ENCODE results near the gene PALM2AKAP2.
A peak's percentile ranks its signal among the peaks of the same experiment; 100 is the strongest.

Gene PALM2AKAP2

GRCh38 chr9:109742776-109743348 lies 37.1 kb upstream of the PALM2AKAP2 start:
- POLR2A ChIA-PET, result no interaction called here
- DNase-seq (ENCODE audit: extremely low spot score), result no peak
- TF ChIP-seq ARNT (IDR thresholded peaks at IDR 0.05) (no peak), LEF1 (IDR thresholded peaks at IDR 0.05; ENCODE audit: borderline replicate concordance) (no peak)
- CTCF ChIA-PET, result no interaction called here

GRCh38 chr9:109743696-109744095 lies 36.3 kb upstream of the PALM2AKAP2 start:
- no peak for DNase-seq (ENCODE audit: extremely low spot score)
- ChIA-PET CTCF (no interaction called here), POLR2A (no interaction called here)
- TF ChIP-seq FOXA1 (IDR thresholded peaks at IDR 0.05), result no peak

GRCh38 chr9:109745335-109746283 lies 34.4 kb upstream of the PALM2AKAP2 start:
- ChIA-PET CTCF (no interaction called here), POLR2A (no interaction called here)
- DNase-seq (ENCODE audit: extremely low spot score), result peak; percentile 55
- TF ChIP-seq L3MBTL2 (conservative IDR thresholded peaks at IDR 0.05) (no peak), ARNT (IDR thresholded peaks at IDR 0.05) (no peak), PKNOX1 (IDR thresholded peaks at IDR 0.05) (peak; percentile 87), TARDBP (IDR thresholded peaks at IDR 0.05) (no peak), FOXK2 (IDR thresholded peaks at IDR 0.05) (no peak)

GRCh38 chr9:109751253-109751652 lies 28.7 kb upstream of the PALM2AKAP2 start:
- DNase-seq (ENCODE audit: extremely low spot score), result no peak
- TF ChIP-seq CTBP1 (IDR thresholded peaks at IDR 0.05; ENCODE audit: borderline replicate concordance), result no peak
- no peak; the same call in 1 of the 2 replicates for TF ChIP-seq L3MBTL2 (conservative IDR thresholded peaks at IDR 0.05)
- TF ChIP-seq TARDBP (IDR thresholded peaks at IDR 0.05), result no peak
- no peak for TF ChIP-seq FOXA1 (IDR thresholded peaks at IDR 0.05)
- TF ChIP-seq BHLHE40 (IDR thresholded peaks at IDR 0.05; ENCODE audit: borderline replicate concordance), result no peak
- TF ChIP-seq SUZ12 (IDR thresholded peaks at IDR 0.05), result no peak
- TF ChIP-seq FOXM1 (IDR thresholded peaks at IDR 0.05; ENCODE audit: borderline replicate concordance), result no peak
- TF ChIP-seq ARNT (IDR thresholded peaks at IDR 0.05), result no peak
- no peak for TF ChIP-seq HDGF (IDR thresholded peaks at IDR 0.05; ENCODE audit: borderline replicate concordance)
- no peak for TF ChIP-seq LEF1 (IDR thresholded peaks at IDR 0.05; ENCODE audit: borderline replicate concordance)
- TF ChIP-seq SP1 (IDR thresholded peaks at IDR 0.05), result no peak
- TF ChIP-seq ZNF384 (IDR thresholded peaks at IDR 0.05), result no peak
- TF ChIP-seq ELF4 (IDR thresholded peaks at IDR 0.05), result no peak
- TF ChIP-seq PKNOX1 (IDR thresholded peaks at IDR 0.05), result no peak
- TF ChIP-seq NFRKB (IDR thresholded peaks at IDR 0.05), result no peak
- TF ChIP-seq FOXK2 (IDR thresholded peaks at IDR 0.05), result no peak
- ChIA-PET CTCF (interaction anchor here (1.0 to 1.1 kb wide), 2 partner anchors 67 to 68 kb away, joined by 3 to 6 read pairs; no protein-coding TSS in a partner anchor), POLR2A (no interaction called here)

- DNase-seq (ENCODE audit: extremely low spot score), result no peak
- CTCF ChIA-PET, result no interaction called here
- POLR2A ChIA-PET, result no interaction called here
- TF ChIP-seq ELF4 (IDR thresholded peaks at IDR 0.05) (no peak), ARNT (IDR thresholded peaks at IDR 0.05) (no peak), ZNF384 (IDR thresholded peaks at IDR 0.05) (no peak), TARDBP (IDR thresholded peaks at IDR 0.05) (no peak), FOXK2 (IDR thresholded peaks at IDR 0.05) (no peak), BHLHE40 (IDR thresholded peaks at IDR 0.05; ENCODE audit: borderline replicate concordance) (no peak), FOXM1 (IDR thresholded peaks at IDR 0.05; ENCODE audit: borderline replicate concordance) (no peak), CTBP1 (IDR thresholded peaks at IDR 0.05; ENCODE audit: borderline replicate concordance) (no peak), FOXA1 (IDR thresholded peaks at IDR 0.05) (no peak), L3MBTL2 (conservative IDR thresholded peaks at IDR 0.05) (no peak), NFRKB (IDR thresholded peaks at IDR 0.05) (no peak), SP1 (IDR thresholded peaks at IDR 0.05) (no peak), PKNOX1 (IDR thresholded peaks at IDR 0.05) (no peak), HDGF (IDR thresholded peaks at IDR 0.05; ENCODE audit: borderline replicate concordance) (no peak)
These were observed 26.7 kb upstream of the PALM2AKAP2 start for GRCh38 chr9:109753308-109753707.

GRCh38 chr9:109755040-109755439 lies 25.0 kb upstream of the PALM2AKAP2 start:
- DNase-seq (ENCODE audit: extremely low spot score), result no peak
- POLR2A ChIA-PET, result interaction anchor here (0.6 kb wide), 1 partner anchor 39 kb away, joined by 3 read pairs; no protein-coding TSS in a partner anchor
- CTCF ChIA-PET, result no interaction called here
- TF ChIP-seq ELF4 (IDR thresholded peaks at IDR 0.05), result no peak
- TF ChIP-seq L3MBTL2 (conservative IDR thresholded peaks at IDR 0.05), result no peak
- TF ChIP-seq PKNOX1 (IDR thresholded peaks at IDR 0.05), result no peak
- no peak for TF ChIP-seq NFRKB (IDR thresholded peaks at IDR 0.05)
- TF ChIP-seq CTBP1 (IDR thresholded peaks at IDR 0.05; ENCODE audit: borderline replicate concordance), result no peak
- TF ChIP-seq ZNF384 (IDR thresholded peaks at IDR 0.05), result no peak
